Loucy (cell line): ENCODE measurements around the gene OTOP3.

ENCODE experiments used
- H2AFZ ChIP-seq: fragments of 200-600 bp; sonication (generic); 2 replicates; pipeline ENCODE4 v1.6.0; 2016; ENCODE audit warnings: antibody characterized with exemption, mild to moderate bottlenecking, low read length, moderate library complexity
- H3F3A ChIP-seq: fragments of 200-600 bp; 2 replicates; pipeline ENCODE4 v1.6.0; 2016; ENCODE audit warnings: antibody characterized with exemption, low read depth, mild to moderate bottlenecking
- H3K27me3 ChIP-seq: fragments of 200-600 bp; sonication (generic); 2 replicates; pipeline ENCODE4 v1.6.1; 2014; ENCODE audit warnings: low read length, mild to moderate bottlenecking; ENCODE audit not compliant: insufficient read depth, poor library complexity, severe bottlenecking
- H3K36me3 ChIP-seq: fragments of 200-600 bp; sonication (generic); 2 replicates; pipeline ENCODE4 v1.6.1; 2016; ENCODE audit warnings: low read length; ENCODE audit not compliant: insufficient read depth
- H3K4me1 ChIP-seq: fragments of 200-600 bp; sonication (generic); 2 replicates; pipeline ENCODE4 v1.5.1; 2014; ENCODE audit warnings: low read length, mild to moderate bottlenecking; ENCODE audit not compliant: insufficient read depth, poor library complexity, severe bottlenecking
- H3K4me2 ChIP-seq: fragments of 200-600 bp; sonication (generic); 2 replicates; pipeline ENCODE4 v1.6.0; 2014; ENCODE audit warnings: antibody characterized with exemption, low read length, low read depth, mild to moderate bottlenecking; ENCODE audit not compliant: poor library complexity, severe bottlenecking
- H3K4me3 ChIP-seq: fragments of 200-600 bp; sonication (generic); 2 replicates; pipeline ENCODE4 v1.5.1; 2014; ENCODE audit warnings: low read length, mild to moderate bottlenecking, mixed read lengths; ENCODE audit not compliant: poor library complexity, severe bottlenecking
- H3K79me2 ChIP-seq: fragments of 200-600 bp; sonication (generic); 2 replicates; pipeline ENCODE4 v1.6.1; 2014; ENCODE audit warnings: low read length; ENCODE audit not compliant: insufficient read depth
- H3K9ac ChIP-seq: fragments of 200-600 bp; sonication (generic); 2 replicates; pipeline ENCODE4 v1.6.0; 2014; ENCODE audit warnings: mild to moderate bottlenecking, low read depth, low read length, moderate library complexity; ENCODE audit not compliant: poor library complexity, severe bottlenecking
- H3K9me2 ChIP-seq: fragments of 200-600 bp; sonication (generic); replicated peaks from 2 replicates; pipeline ENCODE4 v1.6.1; 2016; ENCODE audit warnings: low read depth, low read length, mixed read lengths
- H3K9me3 ChIP-seq: fragments of 200-600 bp; sonication (generic); 2 replicates; pipeline ENCODE4 v1.6.1; 2014; ENCODE audit warnings: mild to moderate bottlenecking, antibody characterized with exemption, low read length, low read depth; ENCODE audit not compliant: insufficient read depth
- H4K20me1 ChIP-seq: fragments of 200-600 bp; sonication (generic); 2 replicates; pipeline ENCODE4 v1.6.0; 2014; ENCODE audit warnings: antibody characterized with exemption, low read length, mild to moderate bottlenecking; ENCODE audit not compliant: insufficient read depth, poor library complexity, severe bottlenecking
- CTCF ChIP-seq: fragments of 200-600 bp; sonication (generic); conservative IDR thresholded peaks from 2 replicates; pipeline ENCODE4 v1.5.1; 2014; ENCODE audit warnings: mild to moderate bottlenecking, antibody characterized with exemption, low read length
- EZH2phosphoT487 ChIP-seq: fragments of 200-600 bp; IDR thresholded peaks from 2 replicates; pipeline ENCODE4 v1.6.1; 2018; ENCODE audit warnings: antibody characterized with exemption, mild to moderate bottlenecking, moderate library complexity, borderline replicate concordance

The OTOP3 gene

GRCh38 chr17:74986206-74986576 lies 50.5 kb downstream of the OTOP3 start:
- H3K9ac ChIP-seq, result no peak overlapping the region
- H3K4me2 ChIP-seq, result no peak overlapping the region
- no peak overlapping the region for H3K4me3 ChIP-seq
- H3K27me3 ChIP-seq, result peaks cover 14% of the 10 kb centered on the region
- no peak overlapping the region for H2AFZ ChIP-seq
- no peaks in the 10 kb centered on the region for H3F3A ChIP-seq
- H4K20me1 ChIP-seq, result no peaks in the 10 kb centered on the region
- no peaks in the 10 kb centered on the region for H3K9me2 ChIP-seq
- H3K9me3 ChIP-seq, result no peaks in the 10 kb centered on the region
- H3K79me2 ChIP-seq, result no peaks in the 10 kb centered on the region
- TF ChIP-seq EZH2phosphoT487 (no peak), CTCF (no peak)
- H3K4me1 ChIP-seq, result peaks cover 18% of the 10 kb centered on the region
- no peaks in the 10 kb centered on the region for H3K36me3 ChIP-seq

- H3K36me3 ChIP-seq, result no peaks in the 10 kb centered on the region
- H3K4me1 ChIP-seq, result peaks cover 9% of the 10 kb centered on the region
- H3K4me3 ChIP-seq, result peak within 1 kb of the TSS; percentile 73
- no peaks in the 10 kb centered on the region for H3K9me3 ChIP-seq
- no peaks in the 10 kb centered on the region for H3K79me2 ChIP-seq
- H3F3A ChIP-seq, result no peaks in the 10 kb centered on the region
- no peaks in the 10 kb centered on the region for H3K9me2 ChIP-seq
- H4K20me1 ChIP-seq, result no peaks in the 10 kb centered on the region
- no peak for TF ChIP-seq EZH2phosphoT487
- no peak for TF ChIP-seq CTCF
- peaks cover 14% of the 10 kb centered on the region for H3K27me3 ChIP-seq
- peak within 1 kb of the TSS; percentile 39 for H3K9ac ChIP-seq
- peak within 1 kb of the TSS; percentile 75; the same call in 1 of the 2 replicates for H2AFZ ChIP-seq
- peak within 1 kb of the TSS; percentile 45 for H3K4me2 ChIP-seq
Observed at GRCh38 chr17:74987418-74987908, 51.8 kb downstream of the OTOP3 start, which contains the start of gene CDR2L. Gene CDR2L (plus strand): TSS chr17:74987632. CDS start chr17:74988044, 412 bp downstream.

GRCh38 chr17:74987909-74988711 lies 52.4 kb downstream of the OTOP3 start:
- Histone ChIP-seq H4K20me1 (no peaks in the 10 kb centered on the region), H2AFZ (peak overlapping the region; percentile 75; the same call in 1 of the 2 replicates), H3F3A (no peaks in the 10 kb centered on the region), H3K9ac (peak overlapping the region; percentile 39), H3K9me2 (no peaks in the 10 kb centered on the region), H3K9me3 (no peaks in the 10 kb centered on the region), H3K4me3 (peak overlapping the region; percentile 73), H3K27me3 (peaks cover 14% of the 10 kb centered on the region), H3K4me2 (peak overlapping the region; percentile 45), H3K79me2 (no peaks in the 10 kb centered on the region), H3K36me3 (no peaks in the 10 kb centered on the region), H3K4me1 (peaks cover 6% of the 10 kb centered on the region)
- TF ChIP-seq EZH2phosphoT487 (no peak), CTCF (no peak)
